HG03039 (cell line): Measurements from ENCODE around the gene CCDC88A.
"Not testable (repeated sequence)": the region's sequence is repeated elsewhere in the genome, so short reads cannot be mapped to it uniquely, and the experiment has no call there.

Source experiments
- ATAC-seq: cut with Tn5 transposase; IDR thresholded peaks from one replicate; pipeline ENCODE4 v1.9.1; 2021; ENCODE audit warnings: mild to moderate bottlenecking, moderate library complexity; ENCODE audit not compliant: unreplicated experiment

The CCDC88A gene

DNA sequence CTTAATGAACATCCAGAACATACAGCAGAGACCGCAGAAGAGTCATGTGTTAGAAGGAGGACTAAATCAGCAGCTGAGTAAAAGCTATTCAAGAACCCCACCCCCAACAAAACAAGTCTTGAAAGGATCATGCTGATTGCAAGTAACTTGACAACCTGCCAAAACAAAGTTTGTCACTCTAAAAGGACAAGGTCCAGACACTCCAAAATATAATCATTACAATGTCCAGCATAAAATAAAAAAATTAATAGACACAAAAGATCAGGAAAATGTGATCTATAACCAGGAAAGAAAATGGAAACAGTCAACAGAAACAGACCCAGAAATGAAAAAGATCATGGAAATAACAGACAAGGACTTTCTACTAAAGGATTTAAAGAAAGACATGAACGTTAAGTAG is 28.5 kb downstream of the CCDC88A start:
- ATAC-seq, result no peak

DNA sequence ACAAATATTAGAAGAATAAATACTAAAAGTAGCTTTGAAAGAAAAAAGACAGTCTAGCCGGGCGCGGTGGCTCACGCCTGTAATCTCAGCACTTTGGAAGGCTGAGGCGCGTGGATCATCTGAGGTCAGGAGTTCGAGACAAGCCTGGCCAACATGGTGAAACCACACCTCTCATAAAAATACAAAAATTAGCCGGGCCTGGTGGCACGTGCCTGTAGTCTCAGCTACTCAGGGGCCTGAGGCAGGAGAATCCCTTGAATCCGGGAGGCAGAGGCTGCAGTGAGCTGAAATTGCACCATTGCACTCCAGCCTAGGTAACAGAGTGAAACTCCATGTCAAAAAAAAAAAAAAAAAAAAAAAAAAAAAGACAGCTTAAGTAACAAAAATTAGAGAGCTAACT is 34.1 kb downstream of the CCDC88A start:
- not testable (repeated sequence) for ATAC-seq

DNA sequence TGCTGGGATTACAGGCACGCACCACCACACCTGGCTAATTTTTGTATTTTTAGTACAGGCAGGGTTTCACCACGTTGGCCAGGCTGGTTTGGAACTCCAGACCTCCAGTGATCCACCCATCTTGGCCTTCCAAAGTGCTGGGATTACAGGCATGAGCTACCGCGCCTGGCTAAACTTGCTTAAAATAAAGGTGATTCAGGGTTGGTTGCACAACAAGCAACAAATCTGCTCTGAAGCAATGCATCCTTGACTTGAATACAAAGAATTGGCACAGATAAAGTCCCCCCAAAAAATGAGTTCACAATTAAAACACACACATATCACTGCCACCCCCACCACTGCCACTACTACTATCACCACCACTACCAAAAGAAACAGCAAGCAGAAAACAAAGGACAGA is 34.9 kb downstream of the CCDC88A start:
- ATAC-seq, result no peak

DNA sequence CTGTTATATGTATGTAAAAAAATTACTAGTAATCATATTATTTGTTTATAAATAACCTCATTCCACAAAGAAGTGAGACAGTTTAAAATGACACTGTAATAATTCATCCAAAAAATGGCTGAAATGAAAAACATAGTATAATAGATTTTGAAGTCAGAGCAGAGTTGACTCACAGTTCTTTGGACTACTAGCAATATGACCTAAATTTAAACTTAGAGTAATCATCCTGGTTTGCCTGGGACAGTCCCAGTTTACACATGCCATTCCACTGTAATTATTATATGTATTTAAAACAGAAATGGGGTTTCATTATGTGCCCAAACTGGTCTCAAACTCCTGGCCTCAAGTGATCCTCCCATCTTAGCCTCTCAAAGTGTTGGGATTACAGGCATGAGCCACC is 48.3 kb downstream of the CCDC88A start:
- ATAC-seq, result no peak

DNA sequence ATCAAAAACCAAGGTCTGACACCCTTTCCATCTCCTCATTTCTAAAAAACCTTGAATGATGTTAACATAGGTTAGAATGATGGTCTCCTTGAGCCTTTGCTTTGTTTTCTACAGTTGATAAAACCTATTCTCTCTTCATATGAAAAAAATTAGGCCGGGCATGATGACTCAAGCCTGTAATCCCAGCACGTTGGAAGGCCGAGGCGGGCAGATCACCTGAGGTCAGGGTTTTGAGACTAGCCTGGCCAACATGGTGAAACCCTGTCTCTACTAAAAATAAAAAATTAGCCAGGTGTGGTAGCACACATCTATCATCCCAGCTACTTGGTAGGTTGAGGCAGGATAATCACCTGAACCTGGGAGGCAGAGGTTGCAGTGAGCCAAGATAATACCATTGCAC is 49.4 kb downstream of the CCDC88A start:
- ATAC-seq, result no peak

DNA sequence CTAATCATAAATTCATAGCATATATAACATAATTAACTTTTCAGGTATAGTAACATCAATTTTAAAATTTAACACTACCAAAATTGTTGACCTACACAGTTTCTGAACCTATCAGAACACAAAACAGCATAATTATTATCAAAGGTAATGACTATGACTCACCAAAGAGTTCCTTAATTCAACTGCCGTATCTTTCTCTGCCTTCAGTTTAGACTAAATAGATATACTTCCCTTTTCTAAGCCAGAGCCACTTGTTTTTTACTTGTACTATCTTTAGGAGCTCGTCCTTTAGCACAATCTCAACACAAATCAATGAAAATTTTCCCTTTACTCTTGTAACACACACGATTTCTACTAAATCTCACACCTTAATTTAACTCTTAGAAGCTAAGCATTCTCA is 54.4 kb downstream of the CCDC88A start:
- no peak for ATAC-seq

DNA sequence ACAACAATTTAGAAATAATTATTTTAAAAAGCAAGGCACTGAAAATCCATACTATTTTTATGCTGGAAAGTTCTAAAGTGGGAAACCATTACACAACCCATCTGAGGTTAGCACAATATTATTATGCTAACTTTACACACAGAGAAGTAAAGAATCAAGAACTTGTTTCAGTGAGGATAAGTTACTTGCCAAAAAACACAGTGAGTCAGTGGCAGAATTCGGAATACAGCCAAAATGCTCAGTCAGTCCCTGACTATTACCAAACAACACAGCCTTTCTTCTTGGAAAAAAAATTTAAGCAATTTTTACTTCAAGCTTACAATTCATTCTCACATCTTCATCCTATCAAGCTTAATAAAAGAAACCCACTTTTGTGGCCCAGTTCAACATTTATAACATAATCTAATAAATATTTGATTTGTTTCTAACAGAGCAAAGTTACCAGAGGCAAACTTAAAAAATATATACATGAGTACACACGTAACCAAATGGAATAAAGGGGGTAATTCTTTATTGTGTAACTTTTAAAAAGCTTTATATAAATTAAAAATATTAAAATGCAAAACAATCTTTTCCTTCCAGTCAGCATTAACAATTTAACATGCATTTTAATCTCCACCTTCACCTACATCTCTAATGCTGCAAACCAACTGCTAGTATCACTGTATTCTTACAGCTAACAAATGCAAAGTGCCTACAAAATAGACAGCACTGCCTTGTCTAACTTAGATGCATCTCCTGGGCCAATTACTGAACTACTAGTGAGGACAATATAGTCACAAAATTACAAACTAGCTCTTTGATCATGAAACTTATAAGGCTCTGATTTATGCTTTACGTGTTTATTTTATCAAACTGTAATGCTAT is 55.2 kb downstream of the CCDC88A start:
- ATAC-seq, result no peak

DNA sequence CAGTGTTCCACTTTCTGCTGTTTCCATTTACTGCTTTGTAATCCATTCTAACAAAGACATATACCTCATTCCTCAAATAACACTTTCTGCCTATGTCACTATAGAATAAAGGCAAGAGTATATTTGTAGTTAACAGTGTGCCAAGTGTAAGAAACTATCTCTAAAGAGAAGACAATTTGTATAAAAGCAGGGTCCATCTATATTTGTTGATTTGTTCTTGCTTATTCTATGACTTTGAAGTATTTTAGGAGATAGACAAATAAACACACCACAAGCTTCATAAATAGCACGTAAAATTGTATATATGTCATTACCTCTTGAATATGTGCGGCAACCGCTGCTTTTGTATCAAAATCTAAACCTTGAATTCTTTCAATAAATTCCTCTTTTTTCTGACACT is 56.0 kb downstream of the CCDC88A start:
- ATAC-seq, result no peak

DNA sequence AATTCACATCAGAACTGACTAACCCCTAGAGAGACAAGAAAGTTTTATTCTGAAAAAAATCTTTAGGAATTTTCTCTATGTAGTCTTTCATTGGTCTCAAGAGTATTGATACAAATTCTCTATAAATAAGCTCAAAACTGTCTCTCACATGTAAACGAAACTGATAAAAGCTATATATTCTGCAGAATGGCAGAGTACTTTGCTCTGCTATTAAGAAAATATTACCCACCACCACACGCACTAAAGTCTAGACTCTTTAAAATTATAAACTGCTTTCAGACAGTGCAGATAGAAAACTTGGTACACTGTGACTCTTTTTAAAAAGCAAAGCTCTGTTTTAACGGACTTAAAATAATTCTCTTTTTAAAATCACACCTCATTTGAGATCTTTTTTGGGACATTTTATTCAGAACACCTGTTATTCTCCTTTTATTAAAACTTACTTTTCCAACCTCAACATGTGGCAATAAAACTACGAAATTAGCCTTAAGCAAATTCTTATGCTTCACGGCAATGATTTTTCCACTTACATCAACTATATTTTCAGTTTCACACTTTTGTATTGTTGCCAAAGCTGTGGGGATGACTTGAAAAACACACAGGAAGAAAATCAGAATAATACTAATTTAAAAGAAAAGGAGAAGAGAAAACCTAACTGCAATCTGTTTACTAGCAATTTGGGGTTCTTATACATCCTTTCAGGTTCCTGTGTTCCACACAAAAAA is 58.0 kb downstream of the CCDC88A start:
- no peak for ATAC-seq

DNA sequence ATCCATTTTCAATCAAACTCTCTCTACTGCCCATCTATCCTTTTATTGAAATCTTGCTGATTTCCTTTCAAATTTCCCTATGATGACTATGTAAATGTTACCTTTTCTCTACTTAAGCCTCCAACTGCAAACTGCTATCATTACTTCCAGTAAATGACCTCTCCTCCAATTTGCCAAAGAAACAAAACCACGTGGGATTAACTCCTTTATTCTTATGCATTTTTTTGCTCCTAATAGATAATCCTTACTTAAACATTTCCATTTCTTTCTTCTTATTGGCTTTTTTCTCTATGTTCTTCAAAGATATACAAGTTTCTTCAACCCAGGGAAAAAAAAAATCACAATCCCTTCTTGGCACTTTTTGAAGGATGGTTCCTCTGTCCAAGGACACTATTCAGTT is 61.2 kb downstream of the CCDC88A start:
- ATAC-seq, result no peak

DNA sequence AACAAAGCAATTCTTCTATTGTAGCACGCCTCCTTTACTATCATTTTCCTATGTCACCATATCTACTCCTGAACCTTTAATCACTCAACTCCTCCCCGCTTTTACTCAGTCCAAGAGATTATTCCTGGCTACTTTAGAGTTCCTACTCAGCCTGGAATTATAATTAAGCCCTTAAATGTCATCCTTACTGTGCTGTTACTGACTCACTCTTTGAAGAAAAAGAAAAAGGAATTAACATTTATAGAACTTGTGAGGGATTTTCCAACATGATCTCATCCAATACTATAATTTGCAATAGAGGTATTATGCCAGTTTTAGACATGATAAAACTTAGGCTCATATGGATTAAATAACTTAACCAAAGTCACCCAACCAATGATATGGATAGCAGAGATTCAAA is 61.7 kb downstream of the CCDC88A start:
- ATAC-seq, result no peak

DNA sequence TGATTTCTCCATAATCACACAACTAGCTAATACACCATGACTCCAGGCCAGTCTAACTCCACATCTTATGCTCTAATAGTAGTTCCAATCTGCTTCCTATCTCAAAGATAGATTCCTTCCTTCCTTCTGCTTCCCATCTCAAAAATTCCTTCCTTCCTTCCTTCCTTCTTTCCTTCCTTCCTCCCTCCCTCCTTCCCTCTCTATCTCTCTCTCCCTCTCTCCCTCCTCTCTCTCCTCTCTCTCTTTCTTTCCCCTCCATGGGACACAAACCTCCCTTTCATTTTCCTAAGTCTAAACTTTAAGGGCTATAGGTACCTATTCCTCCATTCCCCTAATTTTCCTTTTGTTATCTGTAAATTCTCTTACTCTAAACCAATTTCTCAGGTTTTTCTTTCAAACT is 62.5 kb downstream of the CCDC88A start:
- ATAC-seq, result no peak

DNA sequence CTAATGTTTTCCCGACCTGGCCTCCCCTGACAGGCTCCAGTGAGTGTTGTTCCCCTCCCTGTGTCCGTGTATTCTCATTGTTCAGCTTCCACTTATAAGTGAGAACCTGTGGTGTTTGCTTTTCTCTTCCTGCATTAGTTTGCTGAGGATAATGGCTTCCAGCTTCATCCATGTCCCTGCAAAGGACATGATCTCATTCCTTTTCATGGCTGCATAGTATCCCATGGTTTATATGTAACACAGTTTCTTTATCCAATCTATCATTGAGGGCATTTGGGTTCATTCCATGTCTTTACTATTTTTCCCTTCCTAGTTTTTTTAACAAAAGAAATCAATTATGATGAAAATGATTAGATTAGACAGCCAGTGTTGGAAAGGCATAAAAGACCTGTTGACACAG is 63.5 kb downstream of the CCDC88A start:
- not testable (repeated sequence) for ATAC-seq

DNA sequence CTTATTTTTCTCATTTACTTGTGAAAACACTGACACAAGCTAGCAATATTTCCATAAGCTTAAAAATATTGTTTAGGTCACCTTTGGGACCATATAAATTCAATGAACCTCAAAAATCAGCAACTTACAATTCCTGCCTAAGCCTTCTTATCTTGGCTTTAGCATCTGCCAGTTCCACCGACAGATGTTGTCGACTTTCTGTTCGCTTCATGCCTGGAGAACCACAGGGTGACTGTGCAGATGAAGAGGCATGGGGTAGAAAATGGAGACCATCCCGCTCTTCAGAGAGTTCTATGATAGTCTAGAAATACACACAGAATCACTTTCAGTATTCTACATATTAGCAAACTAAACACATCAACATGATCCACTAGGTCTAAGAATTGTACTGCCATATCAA is 64.2 kb downstream of the CCDC88A start:
- no peak for ATAC-seq

DNA sequence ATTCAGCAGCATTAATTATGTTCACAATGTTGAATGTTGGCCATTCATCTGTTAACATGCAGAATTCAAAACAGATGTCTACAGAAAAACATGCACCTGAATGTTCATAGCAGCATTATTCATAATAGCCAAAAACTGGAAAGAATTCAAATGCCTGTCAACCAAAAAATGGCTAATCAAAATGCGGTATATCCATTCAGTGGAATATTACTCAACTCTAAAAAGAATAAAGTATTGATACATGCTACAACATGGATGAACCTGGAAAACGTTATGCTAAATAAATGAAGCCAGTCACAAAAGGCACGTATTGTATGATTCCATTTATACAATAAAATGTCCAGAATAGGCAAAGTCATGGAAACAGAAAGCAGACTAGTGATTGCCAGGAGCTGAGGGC is 68.0 kb downstream of the CCDC88A start:
- no peak for ATAC-seq

DNA sequence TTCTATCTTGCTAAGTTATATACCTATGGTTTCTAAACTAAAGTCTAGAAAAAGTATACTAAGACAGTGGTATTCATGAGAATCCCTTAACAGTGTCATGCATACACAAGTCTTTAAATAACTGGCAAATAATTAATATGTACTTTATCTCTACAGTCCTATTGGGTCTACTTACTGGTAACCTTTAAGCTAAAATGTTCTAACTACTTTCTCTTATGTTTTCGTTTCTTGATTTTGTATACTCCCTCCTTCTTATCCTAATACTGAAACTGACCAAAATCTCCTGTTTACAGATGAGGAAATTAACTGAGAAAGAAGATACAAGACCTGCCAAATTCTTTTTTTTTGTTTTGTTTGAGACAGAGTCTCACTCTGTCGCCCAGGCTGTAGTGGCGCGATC is 74.6 kb downstream of the CCDC88A start:
- no peak for ATAC-seq

DNA sequence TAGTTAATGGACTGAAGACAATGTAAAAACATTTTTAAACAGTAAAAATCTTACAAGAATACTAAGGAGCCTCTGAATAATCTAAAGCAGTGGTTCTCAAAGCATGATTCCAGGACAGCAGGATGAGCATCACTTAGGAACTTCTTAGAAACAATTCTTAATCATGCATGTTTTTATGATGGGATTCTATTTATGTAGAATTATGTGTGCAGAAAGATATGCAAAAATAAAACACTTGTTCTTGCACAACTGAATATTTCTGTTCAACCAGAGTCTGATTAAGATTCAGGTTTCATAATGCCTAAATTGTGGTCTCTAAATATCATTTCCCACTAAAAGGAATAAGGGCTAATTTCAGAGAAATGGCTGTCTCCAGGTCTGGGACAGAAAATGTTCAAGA is 81.4 kb downstream of the CCDC88A start:
- no peak for ATAC-seq

DNA sequence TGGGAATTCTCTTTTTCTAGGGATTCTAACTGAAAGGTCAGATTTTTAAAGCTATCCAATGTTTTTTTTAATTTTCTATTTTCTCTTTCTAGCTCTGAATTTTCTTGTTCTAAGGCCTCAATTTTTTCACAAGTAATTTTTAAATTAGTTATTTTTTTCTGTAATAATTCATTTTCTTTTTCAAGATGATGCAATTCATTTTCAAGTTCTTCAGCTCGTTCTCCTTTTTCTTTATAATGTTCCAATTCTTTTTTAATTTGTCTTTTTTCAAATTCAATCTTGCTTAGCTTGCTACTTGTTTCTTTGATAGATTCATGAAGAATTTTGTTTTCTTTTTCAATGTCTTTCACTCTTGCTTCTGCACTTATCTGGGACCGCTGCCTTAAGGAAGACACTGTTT is 84.9 kb downstream of the CCDC88A start:
- ATAC-seq, result no peak

DNA sequence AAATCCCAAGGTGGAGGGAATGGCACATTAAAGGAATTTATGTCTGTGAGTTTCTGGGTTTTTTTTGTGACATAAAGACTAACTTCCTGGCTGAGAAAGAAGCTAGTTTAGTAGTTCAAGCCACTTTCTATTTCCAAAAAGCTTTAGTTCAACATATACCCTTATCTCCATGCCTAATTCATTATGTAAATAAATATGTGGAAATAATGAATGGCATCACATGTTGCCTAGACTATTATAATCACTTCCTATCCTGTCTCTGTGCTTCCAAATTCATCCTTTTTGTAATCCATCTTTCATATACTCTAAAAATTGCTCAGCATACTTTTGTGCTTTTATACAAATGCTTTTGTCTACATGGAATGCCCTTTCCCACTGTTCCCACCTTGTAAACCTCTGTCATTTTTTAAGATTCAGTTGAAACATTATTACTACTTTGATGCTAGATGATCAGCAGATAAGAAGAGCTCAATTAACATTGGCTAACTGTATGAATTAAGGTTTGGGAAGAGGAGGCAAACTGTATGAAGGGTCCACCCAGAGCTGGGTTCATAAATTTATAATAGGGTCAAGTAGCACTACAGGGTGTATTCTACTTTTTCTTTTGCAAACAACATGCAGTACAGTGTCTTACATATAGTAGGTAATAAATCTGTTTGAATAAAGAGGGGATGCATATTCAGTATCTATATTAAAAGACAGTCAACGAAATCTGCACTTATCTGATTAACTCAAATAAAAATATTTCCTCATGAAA is 88.9 kb downstream of the CCDC88A start:
- no peak for ATAC-seq

DNA sequence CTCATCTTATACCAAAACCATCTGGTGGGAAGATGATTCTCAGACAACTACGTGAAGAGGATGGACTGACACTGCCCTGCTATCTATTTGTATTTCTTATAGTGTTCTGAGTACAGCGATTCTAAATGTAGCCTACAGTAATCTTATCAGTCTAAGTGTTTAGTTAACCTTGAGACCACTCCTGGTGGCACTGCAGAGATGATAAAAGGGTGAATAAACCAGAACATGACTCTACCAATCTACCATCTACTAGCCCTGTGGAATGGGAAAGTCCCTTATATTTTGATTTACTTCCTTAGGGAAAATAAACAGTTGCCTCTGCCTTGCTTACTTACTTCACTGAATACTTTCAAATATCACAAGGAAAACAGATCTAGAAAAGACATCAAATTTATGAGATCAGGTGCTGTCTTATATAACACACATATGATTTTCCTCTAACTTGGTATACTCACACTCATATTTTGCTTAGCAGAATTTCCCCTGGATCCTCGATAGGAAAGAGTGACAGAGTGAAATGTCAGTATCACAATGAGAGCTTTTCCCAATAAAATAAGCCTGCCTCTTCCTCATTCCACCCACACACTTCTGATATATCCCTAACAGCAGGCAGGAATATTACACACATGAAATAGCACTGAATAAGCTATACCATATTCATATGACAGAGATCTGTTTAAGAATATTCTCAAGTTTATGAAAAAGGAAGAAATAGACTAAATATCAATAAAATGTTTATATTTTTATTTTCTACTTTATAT is 92.0 kb downstream of the CCDC88A start:
- ATAC-seq, result no peak

DNA sequence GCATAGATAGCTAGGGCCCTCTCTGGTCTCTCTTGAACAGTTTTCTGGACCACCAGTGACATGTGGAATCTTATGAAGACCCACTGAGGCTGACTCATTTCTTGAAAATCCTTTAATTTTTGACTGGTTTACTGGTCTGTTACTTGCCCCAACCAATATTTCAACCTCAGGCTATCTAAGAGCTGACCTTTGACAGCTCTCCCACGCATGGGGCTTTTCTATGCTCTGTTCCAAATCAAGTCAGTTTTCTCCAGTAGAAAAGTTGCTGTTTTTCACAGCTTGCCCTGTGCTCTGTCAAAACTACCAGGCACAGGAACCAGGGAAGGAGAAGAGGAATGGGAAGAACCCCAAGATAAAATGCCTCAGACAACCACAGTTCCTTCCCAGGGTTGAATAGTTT is 104.7 kb downstream of the CCDC88A start:
- ATAC-seq, result no peak
